Ectodermal cell (in vitro differentiated cells): ENCODE results near the gene MAPT.
"Not testable (repeated sequence)": the region's sequence is repeated elsewhere in the genome, so short reads cannot be mapped to it uniquely, and the experiment has no call there.

Experiments
- H3K27ac ChIP-seq: 2 replicates; pipeline ENCODE4 v1.7.0; 2013; ENCODE audit warnings: mild to moderate bottlenecking, low read depth, low read length; ENCODE audit not compliant: insufficient read depth, poor library complexity, severe bottlenecking
- H3K27me3 ChIP-seq: 2 replicates; pipeline ENCODE4 v1.7.0; 2013; ENCODE audit warnings: mild to moderate bottlenecking, low read length; ENCODE audit not compliant: insufficient read depth, control insufficient read depth, poor library complexity, severe bottlenecking
- H3K36me3 ChIP-seq: one replicate; pipeline ENCODE4 v1.7.0; 2013; ENCODE audit warnings: low read length; ENCODE audit not compliant: control insufficient read depth, insufficient read depth
- H3K4me1 ChIP-seq: one replicate; pipeline ENCODE4 v1.7.0; 2013; ENCODE audit warnings: low read length; ENCODE audit not compliant: control insufficient read depth, insufficient read depth
- H3K4me3 ChIP-seq: 2 replicates; pipeline ENCODE4 v1.7.0; 2013; ENCODE audit warnings: low read depth, low read length, control low read depth; ENCODE audit not compliant: insufficient read depth
- H3K9me3 ChIP-seq: 2 replicates; pipeline ENCODE4 v1.7.0; 2013; ENCODE audit warnings: mild to moderate bottlenecking, low read length, moderate library complexity; ENCODE audit not compliant: control insufficient read depth
- WGBS, 2 experiments: methylation state at CpG; one replicate each; pipeline ENCODE4 v1.1.7; 2013; ENCODE audit warnings: missing lambda C conversion rate in 2 of 2; 5-methylcytosine and 5-hydroxymethylcytosine counted together

MAPT gene

DNA sequence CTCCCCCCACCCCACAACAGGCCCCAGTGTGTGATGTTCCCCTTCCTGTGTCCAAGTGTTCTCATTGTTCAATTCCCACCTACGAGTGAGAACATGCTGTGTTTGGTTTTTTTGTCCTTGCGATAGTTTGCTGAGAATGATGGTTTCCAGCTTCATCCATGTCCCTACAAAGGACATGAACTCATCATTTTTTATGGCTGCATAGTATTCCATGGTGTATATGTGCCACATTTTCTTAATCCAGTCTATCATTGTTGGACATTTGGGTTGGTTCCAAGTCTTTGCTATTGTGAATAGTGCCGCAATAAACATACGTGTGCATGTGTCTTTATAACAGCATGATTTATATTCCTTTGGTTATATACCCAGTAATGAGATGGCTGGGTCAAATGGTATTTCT, 62.4 kb downstream of the MAPT start:
- 80 to 100% methylated on average over 1 to 3 of the region's 4 CpGs for WGBS, 2 experiments

DNA sequence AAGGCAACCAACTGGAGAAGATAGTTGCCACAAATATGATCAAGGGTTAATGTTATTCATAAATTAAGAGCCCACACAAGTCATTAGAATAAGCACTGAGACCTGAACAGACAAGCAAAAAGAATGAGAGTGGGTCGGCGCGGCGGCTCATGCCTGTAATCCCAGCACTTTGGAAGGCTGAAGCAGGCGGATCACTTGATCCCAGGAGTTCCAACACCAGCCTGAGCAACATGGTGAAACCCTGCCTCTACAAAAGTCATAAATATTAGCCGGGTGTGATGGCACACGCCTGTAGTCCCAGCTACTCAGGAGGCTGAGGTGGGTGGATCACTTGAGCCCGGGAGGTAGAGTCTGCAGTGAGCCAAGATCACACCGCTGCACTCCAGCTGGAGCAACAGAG, 64.0 kb downstream of the MAPT start:
- Histone ChIP-seq H3K9me3 (no peaks in the 10 kb centered on the region), H3K27me3 (no peaks in the 10 kb centered on the region), H3K4me1 (no peaks in the 10 kb centered on the region), H3K27ac (no peak overlapping the region), H3K36me3 (no peaks in the 10 kb centered on the region), H3K4me3 (no peak overlapping the region)
- WGBS, 2 experiments: 93 to 95% methylated on average over 9 of the region's 9 CpGs

More for the DNA sequence above, 62.4 kb downstream of the MAPT start:
- not testable (repeated sequence) for H3K36me3 ChIP-seq, H3K4me3 ChIP-seq, H3K4me1 ChIP-seq, H3K27ac ChIP-seq, H3K9me3 ChIP-seq, H3K27me3 ChIP-seq

DNA sequence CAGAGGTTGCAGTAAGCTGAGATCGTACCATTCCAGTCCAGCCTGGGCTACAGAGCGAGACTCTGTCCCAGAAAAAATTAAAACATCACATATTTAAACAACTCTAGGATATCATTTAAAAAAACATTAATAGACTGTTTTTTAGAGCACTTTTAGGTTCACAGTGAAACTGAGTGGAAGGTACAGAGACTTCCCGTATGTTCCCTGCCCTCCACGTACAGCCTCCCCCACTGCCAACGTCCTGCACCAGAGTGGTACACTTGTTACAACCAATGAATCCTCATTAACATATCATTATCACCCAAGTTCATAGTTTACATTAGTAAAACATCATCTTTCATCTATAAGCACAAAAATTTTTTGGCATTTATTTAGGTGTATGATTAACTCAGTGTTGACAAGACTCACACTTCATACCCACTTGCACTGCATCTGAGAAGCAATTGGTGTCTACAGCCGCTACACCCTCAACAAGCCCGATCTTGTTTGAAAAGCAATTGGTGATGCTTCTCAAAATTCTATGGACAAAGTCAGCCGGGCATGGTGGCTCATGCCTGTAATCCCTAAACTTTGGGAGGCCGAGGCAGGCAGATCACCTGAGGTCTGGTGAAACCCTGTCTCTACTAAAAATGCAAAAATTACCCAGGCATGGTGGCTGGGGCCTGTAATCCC, 64.8 kb downstream of the MAPT start:
- Histone ChIP-seq H3K27me3 (no peaks in the 10 kb centered on the region), H3K4me1 (no peaks in the 10 kb centered on the region), H3K36me3 (no peaks in the 10 kb centered on the region), H3K27ac (no peak overlapping the region), H3K9me3 (no peaks in the 10 kb centered on the region), H3K4me3 (no peak overlapping the region)
- WGBS, 2 experiments: 88 to 93% methylated on average over 9 of the region's 9 CpGs

DNA sequence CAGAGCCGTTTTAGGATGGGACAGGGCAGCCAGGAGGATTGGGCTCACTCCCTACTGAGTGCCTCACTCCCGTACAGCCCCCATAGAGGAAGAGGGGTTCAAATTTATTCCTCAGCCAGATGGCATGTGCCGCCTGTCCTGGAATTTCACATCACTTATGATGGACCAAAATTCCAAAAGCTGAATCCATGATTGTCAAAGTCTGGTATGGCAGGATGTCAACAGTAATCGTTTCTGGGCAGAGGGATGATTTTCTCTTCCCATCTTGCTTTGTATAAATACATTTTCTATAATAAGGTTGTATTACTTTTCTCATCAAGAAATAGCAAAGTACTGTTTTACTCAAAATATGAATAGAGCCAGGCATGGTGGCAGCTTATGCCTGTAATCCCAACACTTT, 66.0 kb downstream of the MAPT start:
- Histone ChIP-seq H3K4me1 (no peaks in the 10 kb centered on the region), H3K27me3 (no peaks in the 10 kb centered on the region), H3K9me3 (no peaks in the 10 kb centered on the region), H3K4me3 (no peak overlapping the region), H3K36me3 (no peaks in the 10 kb centered on the region), H3K27ac (no peak overlapping the region)
- WGBS, 2 experiments: 88 to 92% methylated on average over 3 to 4 of the region's 4 CpGs

- H3K27ac ChIP-seq: no peak overlapping the region
- H3K27me3 ChIP-seq: no peaks in the 10 kb centered on the region
- no peaks in the 10 kb centered on the region for H3K9me3 ChIP-seq
- H3K4me1 ChIP-seq: no peaks in the 10 kb centered on the region
- H3K4me3 ChIP-seq: no peak overlapping the region
- no peaks in the 10 kb centered on the region for H3K36me3 ChIP-seq
- WGBS, 2 experiments: 84 to 86% methylated on average over 6 of the region's 6 CpGs
Measured at GRCh38 chr17:45961206-45961605, 66.9 kb downstream of the MAPT start.

DNA sequence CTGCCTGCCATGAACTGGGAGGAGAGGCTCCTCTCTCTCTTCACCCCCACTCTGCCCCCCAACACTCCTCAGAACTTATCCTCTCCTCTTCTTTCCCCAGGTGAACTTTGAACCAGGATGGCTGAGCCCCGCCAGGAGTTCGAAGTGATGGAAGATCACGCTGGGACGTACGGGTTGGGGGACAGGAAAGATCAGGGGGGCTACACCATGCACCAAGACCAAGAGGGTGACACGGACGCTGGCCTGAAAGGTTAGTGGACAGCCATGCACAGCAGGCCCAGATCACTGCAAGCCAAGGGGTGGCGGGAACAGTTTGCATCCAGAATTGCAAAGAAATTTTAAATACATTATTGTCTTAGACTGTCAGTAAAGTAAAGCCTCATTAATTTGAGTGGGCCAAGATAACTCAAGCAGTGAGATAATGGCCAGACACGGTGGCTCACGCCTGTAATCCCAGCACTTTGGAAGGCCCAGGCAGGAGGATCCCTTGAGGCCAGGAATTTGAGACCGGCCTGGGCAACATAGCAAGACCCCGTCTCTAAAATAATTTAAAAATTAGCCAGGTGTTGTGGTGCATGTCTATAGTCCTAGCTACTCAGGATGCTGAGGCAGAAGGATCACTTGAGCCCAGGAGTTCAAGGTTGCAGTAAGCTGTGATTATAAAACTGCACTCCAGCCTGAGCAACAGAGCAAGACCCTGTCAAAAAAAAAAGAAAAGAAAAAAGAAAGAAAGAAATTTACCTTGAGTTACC, 68.0 kb downstream of the MAPT start:
- WGBS, 2 experiments: 89 to 95% methylated on average over 12 of the region's 12 CpGs
- H3K4me3 ChIP-seq: no peak overlapping the region
- H3K36me3 ChIP-seq: no peaks in the 10 kb centered on the region
- H3K27me3 ChIP-seq: no peaks in the 10 kb centered on the region
- H3K27ac ChIP-seq: no peak overlapping the region
- no peaks in the 10 kb centered on the region for H3K9me3 ChIP-seq
- no peaks in the 10 kb centered on the region for H3K4me1 ChIP-seq

- H3K9me3 ChIP-seq: no peaks in the 10 kb centered on the region
- H3K27ac ChIP-seq: no peak overlapping the region
- H3K4me3 ChIP-seq: no peak overlapping the region
- no peaks in the 10 kb centered on the region for H3K27me3 ChIP-seq
- H3K36me3 ChIP-seq: no peaks in the 10 kb centered on the region
- whole genome bisulfite sequencing, 2 experiments: 88 to 94% methylated on average over 5 of the region's 5 CpGs
- no peaks in the 10 kb centered on the region for H3K4me1 ChIP-seq
Measured at GRCh38 chr17:45963283-45963682, 68.9 kb downstream of the MAPT start.

DNA sequence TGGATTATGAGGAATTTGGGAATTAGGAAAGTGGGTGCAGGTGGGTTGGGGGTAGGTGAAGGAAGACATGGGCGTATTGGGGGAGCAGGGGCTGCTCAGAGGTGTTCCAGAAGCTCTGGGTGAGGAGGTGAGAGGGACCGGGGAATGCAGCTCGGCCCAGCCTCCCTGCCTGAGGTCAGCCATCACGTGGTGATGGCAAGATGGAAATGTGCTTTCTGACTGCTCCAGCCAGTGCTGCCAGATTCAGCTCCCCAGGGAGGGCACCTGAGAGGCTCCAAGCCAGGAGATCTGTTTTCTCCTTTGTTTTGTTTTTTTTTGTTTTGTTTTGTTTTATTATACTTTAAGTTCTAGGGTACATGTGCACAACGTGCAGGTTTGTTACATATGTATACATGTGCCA, 69.5 kb downstream of the MAPT start:
- Histone ChIP-seq H3K4me3 (no peak overlapping the region), H3K27me3 (no peaks in the 10 kb centered on the region), H3K4me1 (no peaks in the 10 kb centered on the region), H3K27ac (no peak overlapping the region), H3K36me3 (no peaks in the 10 kb centered on the region), H3K9me3 (no peaks in the 10 kb centered on the region)
- 78 to 86% methylated on average over 4 of the region's 5 CpGs for WGBS, 2 experiments

GRCh38 chr17:45964634-45965033, 70.3 kb downstream of the MAPT start:
- H3K4me3 ChIP-seq: no peak overlapping the region
- H3K9me3 ChIP-seq: no peaks in the 10 kb centered on the region
- WGBS, 2 experiments: 88 to 92% methylated on average over 3 to 4 of the region's 4 CpGs
- H3K36me3 ChIP-seq: no peaks in the 10 kb centered on the region
- H3K4me1 ChIP-seq: no peaks in the 10 kb centered on the region
- no peak overlapping the region for H3K27ac ChIP-seq
- H3K27me3 ChIP-seq: no peaks in the 10 kb centered on the region

- no peaks in the 10 kb centered on the region for H3K4me1 ChIP-seq
- no peak overlapping the region for H3K27ac ChIP-seq
- H3K36me3 ChIP-seq: no peaks in the 10 kb centered on the region
- H3K9me3 ChIP-seq: no peaks in the 10 kb centered on the region
- H3K27me3 ChIP-seq: no peaks in the 10 kb centered on the region
- H3K4me3 ChIP-seq: no peak overlapping the region
- WGBS, 2 experiments: 85% methylated on average over 4 of the region's 4 CpGs
Measured at GRCh38 chr17:45965812-45966211, 71.5 kb downstream of the MAPT start.
